Body of pancreas (tissue), 4 donors: Measurements from ENCODE around the gene PPP3R1.

Experiments
- POLR2A ChIP-seq, 3 donors: fragments of 450-650 bp; IDR thresholded peaks; one replicate each; pipeline ENCODE4 v1.6.1; 2016; ENCODE audit warnings: antibody characterized with exemption in 3 of 3, mild to moderate bottlenecking in 2 of 3
- TF ChIP-seq, protein P1 (sequence below), 7 experiments: fragments of 450-650 bp in 4 of 7; fragments of 200-600 bp in 3 of 7; sonication (generic) in 3 of 7; IDR thresholded peaks; one replicate each; pipeline ENCODE4 v1.5.1; 2016 to 2019; ENCODE audit warnings: antibody characterized with exemption in 7 of 7

DNA sequence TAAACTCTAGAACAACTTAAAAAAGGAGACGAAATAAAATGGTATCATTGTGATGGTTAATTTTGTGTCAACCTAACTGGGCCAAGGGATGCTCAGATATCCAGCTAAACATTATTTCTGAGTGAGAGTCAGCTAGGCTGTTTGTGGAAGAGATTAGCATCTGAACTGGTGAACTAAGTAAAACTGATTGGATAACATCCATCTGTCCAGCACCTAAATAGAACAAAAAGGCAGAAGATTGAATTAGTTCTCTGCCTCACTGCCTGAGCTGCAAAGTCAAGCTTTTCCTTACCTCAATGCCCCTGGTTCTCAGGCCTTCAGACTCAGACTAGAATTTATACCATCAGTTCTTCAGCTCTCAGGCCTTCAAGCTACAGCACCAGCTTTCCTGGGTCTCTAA is 30.0 kb downstream of the PPP3R1 start:
- TF ChIP-seq POLR2A (IDR thresholded peaks at IDR 0.05) = no peak
- TF ChIP-seq, protein P1, sequence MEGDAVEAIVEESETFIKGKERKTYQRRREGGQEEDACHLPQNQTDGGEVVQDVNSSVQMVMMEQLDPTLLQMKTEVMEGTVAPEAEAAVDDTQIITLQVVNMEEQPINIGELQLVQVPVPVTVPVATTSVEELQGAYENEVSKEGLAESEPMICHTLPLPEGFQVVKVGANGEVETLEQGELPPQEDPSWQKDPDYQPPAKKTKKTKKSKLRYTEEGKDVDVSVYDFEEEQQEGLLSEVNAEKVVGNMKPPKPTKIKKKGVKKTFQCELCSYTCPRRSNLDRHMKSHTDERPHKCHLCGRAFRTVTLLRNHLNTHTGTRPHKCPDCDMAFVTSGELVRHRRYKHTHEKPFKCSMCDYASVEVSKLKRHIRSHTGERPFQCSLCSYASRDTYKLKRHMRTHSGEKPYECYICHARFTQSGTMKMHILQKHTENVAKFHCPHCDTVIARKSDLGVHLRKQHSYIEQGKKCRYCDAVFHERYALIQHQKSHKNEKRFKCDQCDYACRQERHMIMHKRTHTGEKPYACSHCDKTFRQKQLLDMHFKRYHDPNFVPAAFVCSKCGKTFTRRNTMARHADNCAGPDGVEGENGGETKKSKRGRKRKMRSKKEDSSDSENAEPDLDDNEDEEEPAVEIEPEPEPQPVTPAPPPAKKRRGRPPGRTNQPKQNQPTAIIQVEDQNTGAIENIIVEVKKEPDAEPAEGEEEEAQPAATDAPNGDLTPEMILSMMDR (IDR thresholded peaks at IDR 0.05) = no peak
